Testis (tissue), 2 donors: ENCODE results near the gene SH3TC1.

Experiments used
- POLR2A ChIP-seq: fragments of 450-650 bp; IDR thresholded peaks from one replicate; pipeline ENCODE4 v1.6.1; 2017; ENCODE audit warnings: antibody characterized with exemption, mild to moderate bottlenecking, moderate library complexity
- TF ChIP-seq, protein P1 (sequence below), 3 experiments: fragments of 450-650 bp in 2 of 3; fragments of 200-600 bp in 1 of 3; sonication (generic) in 1 of 3; IDR thresholded peaks; one replicate each; pipeline ENCODE4 v1.5.1; 2016 to 2019; ENCODE audit warnings: antibody characterized with exemption in 3 of 3, mild to moderate bottlenecking in 2 of 3, moderate library complexity in 1 of 3

DNA sequence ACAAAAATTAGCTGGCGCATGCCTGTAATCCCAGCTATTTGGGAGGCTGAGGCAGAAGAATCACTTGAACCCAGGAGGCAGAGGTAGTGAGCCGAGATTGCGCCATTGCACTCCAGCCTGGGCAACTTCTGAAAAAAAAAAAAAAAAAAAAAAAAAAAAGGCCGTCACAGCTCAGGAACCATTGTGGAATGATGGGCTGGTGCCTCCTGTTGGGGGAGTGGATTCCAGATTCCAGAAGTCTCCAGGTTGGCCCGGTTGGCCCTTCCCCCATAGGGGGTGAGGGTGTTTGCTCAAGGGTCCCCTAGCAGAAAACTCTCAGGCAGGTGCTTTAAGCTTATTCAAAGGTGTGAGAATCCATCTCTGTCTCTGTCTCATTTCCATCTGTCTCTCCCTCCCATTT, 11.5 kb downstream of the SH3TC1 start:
- TF ChIP-seq, protein P1, sequence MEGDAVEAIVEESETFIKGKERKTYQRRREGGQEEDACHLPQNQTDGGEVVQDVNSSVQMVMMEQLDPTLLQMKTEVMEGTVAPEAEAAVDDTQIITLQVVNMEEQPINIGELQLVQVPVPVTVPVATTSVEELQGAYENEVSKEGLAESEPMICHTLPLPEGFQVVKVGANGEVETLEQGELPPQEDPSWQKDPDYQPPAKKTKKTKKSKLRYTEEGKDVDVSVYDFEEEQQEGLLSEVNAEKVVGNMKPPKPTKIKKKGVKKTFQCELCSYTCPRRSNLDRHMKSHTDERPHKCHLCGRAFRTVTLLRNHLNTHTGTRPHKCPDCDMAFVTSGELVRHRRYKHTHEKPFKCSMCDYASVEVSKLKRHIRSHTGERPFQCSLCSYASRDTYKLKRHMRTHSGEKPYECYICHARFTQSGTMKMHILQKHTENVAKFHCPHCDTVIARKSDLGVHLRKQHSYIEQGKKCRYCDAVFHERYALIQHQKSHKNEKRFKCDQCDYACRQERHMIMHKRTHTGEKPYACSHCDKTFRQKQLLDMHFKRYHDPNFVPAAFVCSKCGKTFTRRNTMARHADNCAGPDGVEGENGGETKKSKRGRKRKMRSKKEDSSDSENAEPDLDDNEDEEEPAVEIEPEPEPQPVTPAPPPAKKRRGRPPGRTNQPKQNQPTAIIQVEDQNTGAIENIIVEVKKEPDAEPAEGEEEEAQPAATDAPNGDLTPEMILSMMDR (IDR thresholded peaks at IDR 0.05) = no peak
- no peak for TF ChIP-seq POLR2A
